K562 treated with DMSO at 1 percent for 12 hours (cell line): ENCODE results near the gene FKTN. TPM values are rescaled to one million over a fixed set of nuclear protein-coding genes. Genes with fewer than 3 reads are reported as not detected.

Experiments used
- total RNA-seq: library from RNA; unstranded; fragments of 300-600 nt; gene quantifications from 2 replicates; pipeline ENCODE4 v1.2.3, GENCODE V29; 2022; ENCODE audit not compliant: insufficient read depth

FKTN gene
- total RNA-seq = 1.1 and 5.9 TPM in 2 replicates

GRCh38 chr9:105557804-105558610 is at the start of gene FKTN:
Gene FKTN, plus strand, starts transcription at chr9:105558131. Its CDS starts 16,902 bp downstream, at chr9:105575033.

GRCh38 chr9:105662184-105663104 is 104.5 kb downstream of the FKTN start, which contains the start of gene TAL2:
Gene TAL2, plus strand, starts transcription at chr9:105662457. Its CDS starts 40 bp downstream, at chr9:105662497.

Other genes starting within 250 kb of the FKTN start
- gene FSD1L, start 110.1 kb upstream of the FKTN start, total RNA-seq = 0.14 and 2.2 TPM in 2 replicates
- gene TAL2, start 104.3 kb downstream of the FKTN start, total RNA-seq = 2.7 and 5.4 TPM in 2 replicates
- gene TMEM38B, start 136.4 kb downstream of the FKTN start, total RNA-seq = 15.5 and 35.4 TPM in 2 replicates